Activated CD4-positive, CD25-positive, alpha-beta regulatory T cell (primary cell): Measurements from ENCODE around the gene C11orf58.

Experiments
- DNase-seq, 4 experiments: peaks; one replicate each; lab custom pipeline; 2025; lab: John Stamatoyannopoulos, UW

Gene C11orf58

DNA sequence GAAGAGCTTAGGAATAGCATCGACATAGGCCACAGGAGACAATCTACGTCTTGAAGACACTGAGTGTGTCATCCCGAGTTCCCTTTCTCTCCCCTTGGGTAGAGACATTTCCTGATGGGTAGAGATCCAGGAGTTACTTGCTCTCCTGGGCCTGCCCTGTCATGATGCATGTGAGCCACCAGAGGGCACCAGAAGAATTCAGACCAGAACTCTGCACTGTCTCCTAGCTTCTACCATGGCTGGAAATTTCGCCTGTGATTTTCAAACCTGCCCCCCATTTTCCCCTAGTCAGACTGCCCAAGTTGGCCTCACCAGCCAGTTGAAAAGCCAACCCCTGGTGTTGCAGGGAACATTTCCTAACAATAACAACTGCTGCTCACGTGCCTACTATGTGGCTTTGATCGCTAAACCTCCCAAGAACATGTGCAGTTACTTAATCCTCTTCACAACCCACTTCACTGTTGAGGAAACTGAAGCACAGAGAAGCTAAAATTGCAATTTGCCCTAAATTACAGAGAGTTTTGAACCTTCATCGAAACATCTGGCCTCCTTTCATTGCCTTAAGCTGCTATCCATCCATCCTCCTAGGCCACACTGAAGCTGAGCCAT, 47.2 kb downstream of the C11orf58 start:
- DNase-seq = peak in 2 of 4 experiments; percentile 20 to 21

DNA sequence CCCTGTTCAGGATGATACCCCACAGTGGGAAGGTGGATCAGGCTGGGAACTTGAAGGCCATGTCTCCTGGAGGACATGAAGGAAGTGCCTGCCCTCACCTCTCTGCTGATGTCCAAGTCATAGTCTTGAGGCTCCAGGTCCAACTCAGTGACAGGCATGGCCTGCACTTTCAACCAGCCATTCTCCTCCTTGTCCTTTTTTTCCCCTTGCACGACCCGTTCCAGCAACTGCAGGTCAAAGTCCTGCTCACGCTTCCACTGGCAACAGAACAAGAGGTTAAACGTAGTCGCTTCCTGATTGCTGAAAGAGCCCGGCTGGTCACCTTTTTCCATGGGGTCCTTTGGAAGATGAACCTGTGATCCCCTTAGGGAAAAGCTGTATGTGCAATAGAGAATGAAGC, 47.7 kb downstream of the C11orf58 start:
- no peak for DNase-seq

DNA sequence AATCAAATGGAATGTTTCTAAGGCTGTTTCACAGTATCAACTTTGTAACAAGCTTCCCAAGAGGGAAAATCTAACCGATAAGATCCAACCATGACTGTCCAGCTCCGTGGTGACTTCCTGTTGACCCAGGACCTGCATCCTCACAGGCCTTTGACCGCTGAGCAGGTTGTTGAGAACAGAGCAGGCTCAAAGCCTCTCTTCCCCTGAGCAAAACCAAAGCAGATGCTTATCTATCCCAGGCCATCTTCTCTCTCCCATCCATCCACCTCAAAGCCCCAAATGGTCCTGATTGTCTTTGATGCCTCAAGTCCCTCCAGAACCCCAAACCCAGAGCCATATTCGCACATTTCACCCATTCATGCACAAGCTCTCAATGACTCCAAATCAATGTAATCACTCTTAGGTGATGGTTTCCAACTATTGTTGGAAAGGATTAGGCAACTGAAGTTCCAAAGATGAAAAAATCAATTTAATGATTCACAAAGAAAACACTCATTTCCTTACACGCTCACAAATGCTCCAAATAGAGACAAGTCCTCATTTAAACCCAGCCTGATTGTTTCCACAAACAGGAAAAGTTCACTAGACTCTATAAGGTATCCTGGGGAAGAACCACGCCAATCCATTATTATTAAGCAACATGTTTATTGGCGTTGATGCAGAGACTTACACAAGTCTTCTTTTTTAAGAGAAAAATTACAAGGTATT, 48.7 kb downstream of the C11orf58 start:
- DNase-seq = no peak

DNA sequence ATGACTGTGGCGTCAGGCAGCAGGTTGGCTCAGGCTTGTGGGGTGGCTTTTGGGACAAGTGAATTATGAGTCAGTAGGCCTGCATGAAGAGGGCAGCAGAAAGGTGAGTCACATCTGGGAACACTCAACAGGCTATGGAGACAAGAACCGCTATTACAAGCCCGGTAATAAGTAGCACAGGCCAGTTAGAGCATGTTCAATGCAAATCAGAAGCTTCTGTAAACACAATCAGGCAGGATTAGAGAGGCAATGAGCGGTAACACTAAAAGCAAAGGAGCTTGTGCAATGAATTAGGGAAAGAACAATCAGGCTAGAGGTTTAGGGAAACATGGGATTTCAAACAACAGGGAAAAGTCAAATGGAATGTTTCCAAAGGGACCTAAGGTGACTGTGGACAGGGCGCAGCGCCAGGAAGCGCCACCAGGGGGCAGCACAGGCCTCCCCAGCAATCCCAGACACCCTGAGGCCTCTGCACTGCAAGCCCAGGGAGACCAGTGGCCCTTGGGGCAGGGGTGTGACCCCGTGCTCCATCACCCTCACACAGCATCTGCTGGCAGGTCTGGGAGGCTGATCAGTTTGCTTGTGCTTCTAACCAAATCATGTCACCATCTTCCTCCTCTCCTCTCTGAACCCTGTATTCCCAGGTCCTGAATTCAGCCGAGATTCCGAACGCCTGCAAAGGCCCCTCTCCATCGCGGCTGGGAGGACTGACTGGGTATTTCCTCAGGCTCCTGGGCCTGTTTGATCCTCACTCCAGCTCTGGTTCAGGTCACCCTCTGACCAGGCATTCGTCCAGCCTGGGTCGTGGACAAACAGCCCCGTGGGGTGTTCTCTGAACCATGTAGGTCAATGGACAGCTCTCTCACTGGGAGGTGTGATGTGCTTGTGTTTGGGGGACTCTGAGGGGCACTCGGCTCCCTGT, 50.0 kb downstream of the C11orf58 start:
- peak; percentile 4 to 29 (median 25) for DNase-seq

DNA sequence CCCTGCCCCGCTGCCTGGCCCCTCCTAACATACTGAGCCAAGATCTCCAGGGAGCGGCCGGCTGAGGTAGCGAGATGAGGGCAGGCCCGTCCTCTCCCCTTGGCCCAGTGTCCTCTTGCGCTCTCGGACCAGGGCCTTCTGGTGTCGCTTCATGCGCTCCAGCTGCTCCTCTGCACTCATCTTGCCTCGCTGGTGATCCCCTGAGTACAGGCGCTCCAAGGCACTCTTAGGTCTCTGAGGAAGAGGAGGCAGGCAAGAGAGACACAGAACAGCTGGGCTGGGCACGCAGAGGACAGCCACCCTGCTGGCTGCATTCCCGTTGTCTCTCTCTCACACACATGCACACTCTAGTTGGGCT, 50.6 kb downstream of the C11orf58 start:
- no peak for DNase-seq

DNA sequence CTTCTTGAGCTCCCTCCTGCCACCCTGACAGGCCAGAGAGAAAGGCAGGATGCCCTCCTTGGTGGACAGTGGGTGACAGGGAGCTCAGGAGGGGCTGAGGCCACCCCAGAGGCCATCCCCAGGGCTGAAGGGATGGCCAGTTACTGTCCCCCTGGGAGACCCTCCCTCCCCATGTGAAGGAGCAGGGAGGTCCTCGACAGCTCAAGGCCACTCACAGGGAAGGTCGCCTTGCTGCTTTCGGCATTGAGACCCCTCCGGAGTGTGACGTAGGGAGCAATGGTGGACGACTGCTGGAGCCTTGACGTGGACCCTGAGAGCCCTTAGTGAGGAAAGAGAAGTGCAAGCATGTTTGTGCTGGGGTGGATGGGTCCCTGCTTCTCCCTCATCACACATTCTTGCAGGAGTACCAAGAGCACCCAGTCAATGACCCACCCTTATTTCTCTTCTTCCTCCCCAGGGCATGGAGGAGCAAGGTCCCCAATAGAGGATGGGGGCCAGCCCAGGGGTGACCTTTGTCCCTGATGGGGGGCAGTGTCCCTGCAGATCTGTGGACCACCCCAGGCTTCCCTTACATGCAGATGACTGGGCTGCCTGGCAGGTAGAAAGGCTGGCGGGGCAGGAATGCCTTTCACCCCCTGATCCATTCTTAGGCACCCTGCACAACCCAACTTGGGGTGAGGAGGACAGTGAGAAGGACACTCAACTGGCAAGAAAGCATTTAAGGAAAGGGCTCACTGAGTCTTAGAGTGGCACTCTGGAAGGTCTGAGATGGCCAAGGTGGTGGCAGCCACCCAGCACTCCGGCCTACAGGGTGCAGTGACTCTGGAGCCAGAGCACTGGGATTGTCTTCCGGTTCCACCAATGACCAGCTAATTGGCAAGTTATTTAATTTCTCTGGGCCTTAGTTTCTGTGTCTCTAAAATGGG, 51.4 kb downstream of the C11orf58 start:
- DNase-seq = no peak

DNA sequence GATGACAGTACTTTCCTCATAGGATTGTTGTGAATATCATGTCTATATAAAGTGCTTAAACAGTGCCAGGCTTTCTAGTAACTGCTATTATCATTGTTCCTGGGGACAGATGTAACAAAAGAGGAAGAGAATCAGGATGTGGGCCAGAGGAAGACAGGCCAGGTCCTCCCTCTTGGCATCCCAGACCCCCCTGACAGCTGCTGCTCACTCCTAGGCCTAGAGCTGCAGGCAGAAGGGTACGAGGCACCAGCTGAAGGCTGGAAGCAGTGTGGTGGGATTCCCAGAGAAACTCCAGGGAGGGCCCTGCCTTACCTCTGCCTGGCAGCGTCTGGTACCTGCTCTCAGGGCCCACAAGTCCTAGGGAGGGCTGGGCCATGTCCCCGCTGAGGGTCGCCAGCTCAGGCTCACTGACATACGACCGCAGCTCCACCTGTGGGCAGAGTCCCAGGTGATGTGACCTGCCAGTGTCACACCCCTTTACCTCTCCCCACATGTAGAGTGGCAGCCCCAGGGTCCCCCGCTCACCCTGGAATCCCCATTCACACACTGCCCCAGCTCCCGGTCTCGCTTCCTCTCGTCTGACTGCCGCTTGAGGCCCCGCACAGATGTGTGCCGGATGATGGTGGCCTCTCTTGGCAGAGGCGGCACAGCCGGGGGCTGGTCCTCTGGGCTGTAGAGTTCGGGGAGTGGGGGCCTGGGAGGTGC, 52.2 kb downstream of the C11orf58 start:
- DNase-seq = no peak

DNA sequence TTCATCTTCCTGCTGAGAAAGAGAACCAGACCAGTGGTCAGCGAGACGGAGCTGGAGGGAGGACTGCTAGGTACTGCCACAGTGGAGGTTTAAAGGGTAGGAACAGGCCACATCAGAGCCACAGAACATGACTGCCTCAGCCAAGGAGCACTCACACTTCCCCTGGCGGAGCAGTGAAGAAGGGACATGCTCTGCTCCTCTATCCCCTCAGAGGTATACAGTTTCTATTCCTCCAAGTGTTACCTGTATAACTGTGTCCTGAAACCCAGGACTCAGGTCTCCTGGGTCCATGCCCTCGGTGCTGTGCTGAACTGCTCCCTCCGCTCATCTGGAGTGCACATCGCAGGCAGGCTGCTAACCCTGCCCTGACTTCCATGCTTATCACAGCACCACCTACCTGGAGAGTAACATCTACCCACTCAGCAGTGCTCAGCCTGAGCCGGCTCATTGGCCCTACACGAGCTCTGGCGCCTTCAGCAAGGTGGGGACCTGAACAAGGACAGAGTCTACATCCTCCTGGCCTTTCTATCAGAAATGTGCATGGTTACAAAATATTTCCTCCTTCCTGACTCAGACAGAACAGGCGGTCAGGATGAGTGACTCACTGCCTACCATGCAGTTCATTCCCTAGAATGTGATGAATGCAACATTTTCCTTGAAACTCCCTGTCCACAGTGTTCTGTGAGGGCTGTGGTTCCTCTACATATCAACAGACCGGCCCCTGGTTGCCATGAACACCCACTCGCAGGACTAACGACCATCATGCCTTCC, 52.9 kb downstream of the C11orf58 start:
- no peak for DNase-seq

DNA sequence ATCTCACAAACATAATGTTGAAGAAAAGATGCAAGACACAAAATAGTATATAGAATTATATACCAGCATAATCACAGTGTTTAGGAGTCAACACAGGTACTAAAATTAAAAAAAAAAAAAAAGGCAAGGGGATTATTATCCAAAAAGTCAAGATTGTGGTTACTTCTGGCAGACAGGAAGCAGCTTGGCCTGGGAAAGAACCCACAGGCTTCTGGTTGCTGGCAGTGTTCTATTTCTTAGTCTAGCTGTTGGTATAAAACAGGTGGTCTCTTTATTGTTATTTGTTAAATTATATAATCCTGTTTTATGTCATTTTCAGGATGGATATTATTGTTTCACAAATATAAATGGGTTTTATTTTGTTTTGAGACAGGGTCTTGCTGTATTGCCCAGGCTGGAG, 54.0 kb downstream of the C11orf58 start:
- no peak for DNase-seq

DNA sequence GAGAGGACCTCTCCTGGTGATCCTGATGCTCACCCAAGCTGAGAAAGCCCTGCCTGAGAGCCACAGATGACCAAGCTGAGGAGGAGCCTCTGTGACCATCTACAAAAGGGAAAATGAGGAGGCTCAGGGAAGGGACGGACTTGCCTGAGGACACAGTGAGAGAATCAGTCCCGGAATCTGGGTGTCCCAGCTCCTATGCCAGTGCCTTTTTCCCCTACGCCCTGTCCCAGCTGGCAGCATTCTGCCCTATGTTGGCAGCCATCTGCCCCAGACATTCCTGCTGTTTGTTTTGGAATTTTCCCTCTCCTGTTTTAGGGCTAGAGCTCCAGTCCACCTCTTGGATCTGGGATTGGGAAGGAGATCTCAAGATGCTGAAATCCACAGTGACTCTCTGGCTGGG, 54.6 kb downstream of the C11orf58 start:
- no peak for DNase-seq

DNA sequence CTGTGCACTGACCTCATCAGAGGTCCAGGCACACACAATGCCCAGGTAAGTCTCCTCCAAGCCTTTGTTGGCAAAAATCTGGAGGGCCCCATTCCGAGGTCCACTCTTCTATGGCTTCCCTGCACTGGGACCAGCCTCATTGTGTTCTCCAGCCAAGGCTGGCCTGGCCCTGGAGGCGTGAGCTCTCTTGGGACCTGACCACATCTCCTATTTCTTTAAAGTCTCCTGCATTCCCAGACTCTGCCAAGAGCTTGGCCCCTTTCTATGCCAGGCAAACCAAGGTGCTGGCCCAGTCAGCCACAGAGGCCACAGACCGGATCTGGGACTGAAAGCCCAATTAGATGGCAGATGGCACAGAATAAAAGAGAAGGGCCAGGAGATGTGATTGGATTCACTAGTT, 55.1 kb downstream of the C11orf58 start:
- DNase-seq = no peak

DNA sequence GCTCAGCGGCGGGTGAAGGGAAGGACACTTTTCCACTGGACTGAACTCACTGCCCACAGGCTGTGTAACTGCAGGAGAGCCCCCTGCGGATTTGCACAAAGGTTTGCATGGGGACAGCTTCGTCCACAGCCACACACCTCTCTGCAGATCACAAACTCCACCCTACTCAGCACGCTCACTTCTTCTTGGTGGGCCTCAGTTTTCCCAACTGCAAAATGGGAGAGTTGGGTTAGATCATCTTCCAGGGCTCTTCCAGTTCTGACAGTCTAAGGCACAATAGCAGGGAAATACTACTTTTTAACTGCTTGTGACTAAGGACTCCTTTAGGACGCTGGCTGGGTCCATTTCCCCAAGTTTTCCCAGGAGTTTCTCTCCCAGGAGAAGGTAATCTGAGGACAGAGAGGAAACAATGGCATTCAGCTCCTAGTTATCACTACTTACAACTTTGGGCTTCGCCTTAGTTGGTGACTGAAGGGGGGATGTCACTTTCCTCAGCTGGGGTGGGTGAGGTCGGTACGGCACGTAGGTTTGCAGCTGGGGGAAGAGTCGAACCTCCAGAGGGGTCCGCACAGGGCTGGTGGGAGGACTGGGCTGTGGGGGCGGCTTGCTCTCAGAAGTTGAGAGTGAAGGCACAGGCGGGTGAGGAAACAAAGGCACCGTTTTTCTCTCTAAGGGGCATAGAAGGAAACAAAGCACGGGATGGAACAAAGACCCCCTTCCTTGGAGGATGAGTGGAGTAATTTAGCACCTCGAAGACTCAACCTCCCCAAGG, 55.8 kb downstream of the C11orf58 start:
- DNase-seq = no peak

DNA sequence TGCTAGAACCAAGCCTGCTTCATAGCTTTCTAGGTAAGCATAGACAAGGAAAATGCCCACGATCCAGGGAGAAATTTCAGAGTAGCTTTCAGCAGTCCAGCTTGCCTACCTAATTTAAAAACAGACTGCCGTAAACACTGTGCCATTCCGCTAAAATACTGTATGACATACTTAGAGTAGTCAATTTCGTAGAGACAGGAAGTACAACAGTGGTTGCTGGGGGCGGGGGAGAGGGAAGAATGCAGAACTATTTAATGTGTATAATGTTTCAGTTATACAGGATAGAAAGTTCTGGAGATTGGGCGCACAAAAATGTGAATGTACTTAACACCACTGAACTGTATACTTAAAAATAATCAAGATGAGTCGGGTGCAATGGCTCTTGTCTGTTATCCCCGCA, 56.7 kb downstream of the C11orf58 start:
- no peak for DNase-seq

DNA sequence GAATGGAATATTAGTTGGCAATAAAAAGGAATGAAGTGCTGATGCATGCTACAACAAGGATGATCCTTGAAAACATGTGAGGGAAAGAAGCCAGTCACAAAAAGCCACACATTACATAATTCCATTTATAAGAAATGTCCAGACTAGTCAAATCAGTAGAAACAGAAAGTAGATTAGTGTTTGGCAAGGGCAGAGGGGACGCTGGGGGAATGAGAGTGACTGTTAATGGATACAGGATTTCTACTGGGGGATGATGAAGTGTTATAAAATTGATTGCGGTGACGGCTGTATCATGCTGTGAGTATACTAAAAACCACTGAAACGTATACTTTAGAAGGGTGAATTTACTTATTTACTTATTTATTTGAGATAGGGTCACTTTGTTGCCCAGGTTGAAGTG, 57.9 kb downstream of the C11orf58 start:
- DNase-seq = no peak

DNA sequence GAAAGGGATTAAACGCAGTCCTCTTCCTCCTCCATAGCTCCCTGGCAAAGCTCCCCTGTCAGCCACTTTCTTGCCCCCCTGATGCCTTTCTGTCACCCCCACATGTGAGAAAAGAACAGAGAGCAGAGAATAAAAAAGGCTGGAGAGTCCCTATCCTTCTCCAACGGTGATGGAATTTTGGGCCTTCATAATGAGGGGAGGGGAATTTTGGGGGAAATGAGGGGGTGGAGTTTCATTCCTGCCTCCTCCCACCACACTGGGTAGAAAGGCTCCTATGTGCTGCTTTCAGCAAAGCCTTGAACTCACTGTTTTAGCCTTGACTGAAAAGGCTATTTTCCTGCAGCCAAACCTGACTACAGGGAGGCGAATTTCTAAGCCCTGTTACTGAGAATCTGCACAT, 59.3 kb downstream of the C11orf58 start:
- DNase-seq = no peak

DNA sequence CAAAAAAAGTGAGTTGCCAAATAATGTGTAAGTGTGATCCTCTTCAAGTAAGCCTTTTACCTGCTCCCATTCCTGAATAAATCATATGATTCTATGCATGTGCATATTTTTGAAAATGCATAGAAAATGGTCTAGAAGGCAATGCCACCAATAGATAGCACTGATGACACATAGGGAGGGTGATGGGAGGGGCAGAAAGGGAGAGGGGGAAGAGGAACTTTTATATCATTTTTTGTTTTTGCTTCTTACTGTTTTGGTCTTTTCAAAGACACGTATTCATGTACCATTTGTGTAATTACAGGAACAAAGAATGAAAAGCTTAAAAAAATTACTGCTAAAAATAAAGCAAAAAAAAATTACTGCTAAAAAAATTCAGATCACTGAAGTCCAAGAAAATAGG, 60.8 kb downstream of the C11orf58 start:
- DNase-seq = no peak

DNA sequence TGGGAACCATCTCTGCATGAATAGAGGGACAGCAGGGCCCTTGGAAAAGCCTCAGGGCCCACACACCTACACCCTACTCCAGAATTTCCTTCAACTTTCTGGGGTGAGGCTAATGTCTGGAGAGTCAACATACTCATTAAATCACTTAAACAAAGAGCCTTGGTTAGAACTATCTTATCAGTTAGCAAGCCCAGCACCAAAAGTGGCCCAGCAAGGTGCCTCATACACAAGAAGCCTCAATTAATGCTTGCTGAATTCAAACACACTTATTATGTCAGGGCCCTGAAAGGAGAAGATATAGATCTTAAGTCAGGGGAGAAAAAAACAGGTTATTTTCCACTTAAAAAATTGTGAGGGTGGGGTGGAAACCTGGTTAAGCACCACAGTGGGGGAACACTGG, 61.4 kb downstream of the C11orf58 start:
- no peak for DNase-seq

DNA sequence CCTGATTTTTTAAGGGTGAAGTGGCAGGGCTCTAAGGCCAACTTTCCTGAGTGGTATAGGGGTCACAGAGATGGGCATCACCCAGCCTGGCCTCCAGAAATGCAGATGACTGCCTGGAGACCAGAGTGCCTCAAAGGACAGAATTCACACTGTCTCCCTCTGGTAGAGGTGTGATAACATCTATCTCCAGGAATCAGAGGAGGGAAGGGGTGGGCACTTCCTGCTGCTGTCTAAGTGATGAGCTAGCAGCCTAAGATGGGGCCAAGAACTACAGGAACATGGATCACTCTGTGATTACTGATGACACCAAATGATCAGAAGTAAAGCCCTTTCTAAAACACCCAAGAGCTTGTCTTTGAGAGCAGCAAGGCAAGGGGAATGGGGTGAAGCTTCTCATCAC, 61.9 kb downstream of the C11orf58 start:
- no peak for DNase-seq

DNA sequence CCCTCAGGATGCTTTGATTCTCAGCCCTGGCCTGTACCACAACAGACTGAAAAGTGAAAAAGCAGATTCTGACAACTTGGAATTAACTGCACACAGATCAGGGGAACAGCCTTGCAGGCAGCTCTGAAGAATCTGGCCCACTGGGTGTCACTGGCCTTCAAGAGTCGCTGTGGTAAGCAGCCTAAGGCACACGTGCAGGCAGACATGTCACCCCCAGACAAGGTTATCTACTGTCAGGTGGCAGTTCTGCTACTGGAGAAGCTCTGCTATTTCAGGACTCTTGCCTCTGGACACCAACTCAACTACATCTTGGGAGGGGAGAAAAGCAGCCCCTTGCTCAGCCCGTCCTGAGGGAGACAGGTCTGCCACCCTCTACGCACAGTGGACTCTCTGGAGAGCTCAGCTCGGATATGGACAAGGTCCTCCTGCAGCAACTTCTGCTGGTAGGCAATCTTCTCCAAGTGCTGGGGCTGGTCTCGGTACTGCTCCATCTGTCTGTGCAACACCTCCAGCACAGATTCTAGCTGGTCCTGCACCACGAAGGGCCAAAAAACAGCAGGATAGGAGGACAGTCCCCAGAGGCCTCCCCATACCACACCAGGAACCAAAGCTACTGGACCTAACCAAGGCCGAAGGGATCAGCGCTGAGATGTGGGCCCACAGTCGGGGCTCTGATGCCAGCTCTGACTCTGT, 63.0 kb downstream of the C11orf58 start:
- DNase-seq = no peak
